HG02870 (cell line): ENCODE results near the gene ARHGAP12.

Experiments
- ATAC-seq: cut with Tn5 transposase; IDR thresholded peaks from one replicate; pipeline ENCODE4 v1.9.1; 2021; ENCODE audit warnings: mild to moderate bottlenecking, moderate library complexity; ENCODE audit not compliant: unreplicated experiment

ARHGAP12 gene

DNA sequence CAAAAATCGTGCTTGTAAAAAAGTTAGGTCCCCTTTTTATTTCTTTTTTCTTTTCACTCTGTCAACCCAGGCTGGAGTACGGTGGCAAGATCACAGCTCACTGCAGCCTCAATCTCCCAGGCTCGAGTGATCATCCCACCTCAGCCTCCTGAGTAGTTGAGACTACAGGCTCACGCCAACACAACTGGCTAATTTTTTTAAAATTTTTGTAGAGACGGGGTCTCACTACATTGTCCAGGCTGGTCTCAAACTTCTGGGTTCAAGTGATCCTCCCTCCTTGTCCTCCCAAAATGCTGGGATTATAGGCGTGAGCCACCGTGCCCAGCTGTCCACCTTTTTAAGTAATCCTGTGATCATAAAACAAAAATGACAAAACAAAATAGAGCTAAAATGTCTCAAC, 19.4 kb upstream of the ARHGAP12 start:
- no peak for ATAC-seq

DNA sequence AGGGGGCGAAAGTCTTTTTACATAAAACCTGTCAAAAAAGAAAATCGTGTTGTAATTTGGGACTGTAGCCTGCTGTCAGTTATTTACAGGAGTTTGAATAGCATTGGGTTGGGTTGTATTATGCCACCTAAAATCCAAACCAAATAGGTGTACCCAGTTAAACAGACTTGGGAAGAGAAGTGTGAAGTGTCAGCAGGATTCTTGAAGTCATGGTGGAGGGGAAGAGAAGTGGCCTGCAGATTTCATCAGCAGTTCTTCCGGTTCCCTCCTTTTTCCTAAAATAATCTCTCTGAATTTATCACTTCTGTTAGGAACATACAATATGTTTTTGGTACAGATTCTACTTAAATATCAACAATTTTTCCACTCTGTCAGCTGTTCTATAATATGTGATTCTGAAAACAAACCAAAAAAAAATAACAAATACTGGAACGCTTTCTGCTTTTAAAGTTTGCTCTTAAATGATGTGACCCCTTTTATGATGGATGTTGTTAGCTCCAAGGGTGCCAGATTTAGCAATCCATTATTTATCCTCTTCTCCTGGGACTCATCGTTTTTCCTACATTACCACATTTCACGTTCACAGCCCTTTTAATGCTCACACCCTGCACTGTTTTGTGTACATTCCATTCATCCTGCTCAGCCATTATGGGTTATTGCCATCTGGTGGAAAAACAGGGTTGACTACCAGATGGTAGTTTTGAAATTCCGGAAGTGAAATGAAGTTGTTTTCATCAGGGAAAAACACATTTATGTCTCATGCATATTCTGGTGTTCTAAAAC, 18.7 kb upstream of the ARHGAP12 start:
- no peak for ATAC-seq

GRCh38 chr10:31945392-31945791, 16.8 kb upstream of the ARHGAP12 start:
- no peak for ATAC-seq

- ATAC-seq = no peak
These were observed 15.4 kb upstream of the ARHGAP12 start for GRCh38 chr10:31944071-31944433.

- ATAC-seq = no peak
These were observed 14.3 kb upstream of the ARHGAP12 start for GRCh38 chr10:31942892-31943291.

GRCh38 chr10:31942435-31942834, 13.8 kb upstream of the ARHGAP12 start:
- ATAC-seq = no peak

- ATAC-seq = no peak
These were observed 12.4 kb upstream of the ARHGAP12 start for GRCh38 chr10:31940839-31941653.

GRCh38 chr10:31939797-31940708, 11.4 kb upstream of the ARHGAP12 start:
- no peak for ATAC-seq

- no peak for ATAC-seq
These were observed 8.7 kb upstream of the ARHGAP12 start for GRCh38 chr10:31937371-31937770.

DNA sequence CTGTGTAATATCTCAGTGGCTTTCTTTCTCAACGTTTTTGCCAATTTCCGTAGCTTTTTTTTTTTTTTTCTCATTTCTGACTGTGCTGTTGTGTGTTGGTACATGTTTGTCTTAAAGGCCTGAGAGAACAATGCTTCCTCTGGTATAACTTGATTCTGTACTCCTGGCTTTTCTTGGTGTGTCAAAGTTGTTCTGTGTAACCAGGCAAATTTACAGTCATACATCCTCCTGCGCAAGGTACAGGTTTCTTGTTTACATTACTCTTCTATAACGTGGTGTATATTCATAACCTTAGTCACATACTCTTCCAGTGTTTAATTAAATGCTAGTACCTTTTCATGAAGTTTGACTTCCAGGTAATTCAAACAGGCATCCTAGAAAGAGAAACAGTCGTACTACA, 8.3 kb upstream of the ARHGAP12 start:
- ATAC-seq = no peak

- ATAC-seq = no peak
These were observed 7.5 kb upstream of the ARHGAP12 start for GRCh38 chr10:31936086-31936485.

DNA sequence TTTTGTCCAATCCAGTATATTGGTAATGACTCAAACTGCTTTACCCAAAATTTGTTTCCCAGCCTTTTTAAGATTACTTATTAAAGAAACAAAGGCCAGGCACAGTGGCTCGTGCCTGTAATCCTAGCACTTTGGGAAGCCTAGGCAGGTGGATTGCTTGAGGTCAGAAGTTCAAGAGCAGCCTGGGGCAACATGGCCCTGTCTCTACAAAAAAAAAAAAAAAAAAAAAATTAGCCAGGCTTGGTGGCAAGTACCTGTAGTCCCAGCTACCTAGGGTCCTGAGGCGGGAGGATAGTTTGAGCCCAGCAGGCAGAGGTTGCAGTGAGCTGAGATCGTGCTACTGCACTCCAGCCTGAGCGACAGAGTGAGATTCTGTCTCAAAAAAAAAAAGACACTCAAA, 7.0 kb upstream of the ARHGAP12 start:
- no peak for ATAC-seq

- no peak for ATAC-seq
These were observed 4.2 kb upstream of the ARHGAP12 start for GRCh38 chr10:31932838-31933237.

DNA sequence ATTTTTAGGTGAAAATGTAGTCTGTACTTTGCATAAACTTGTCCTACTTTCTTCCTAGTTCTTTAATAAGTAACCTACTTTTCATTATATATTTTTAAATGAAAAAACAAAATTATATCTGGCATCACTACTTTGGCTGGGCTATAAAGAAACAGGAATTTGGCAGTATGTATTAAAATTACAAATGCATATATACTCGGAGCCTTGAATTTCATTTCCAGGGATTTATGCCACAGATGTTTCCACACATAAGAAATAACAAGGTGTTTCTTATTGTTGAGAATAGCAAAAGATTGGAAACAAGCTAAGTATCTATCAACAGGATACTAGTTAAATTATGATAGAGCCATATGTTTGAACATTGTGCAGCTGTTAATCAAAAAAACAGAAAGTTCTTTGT, 2.2 kb upstream of the ARHGAP12 start:
- no peak for ATAC-seq

GRCh38 chr10:31930023-31930751, 1.6 kb upstream of the ARHGAP12 start:
- ATAC-seq = peak; percentile 25

- ATAC-seq = no peak
These were observed 811 bp upstream of the ARHGAP12 start for GRCh38 chr10:31929261-31930022.

- peak; percentile 28 for ATAC-seq
These were observed 615 bp downstream of the ARHGAP12 start for GRCh38 chr10:31927884-31928548.

GRCh38 chr10:31927565-31927883, 1.1 kb downstream of the ARHGAP12 start:
- no peak for ATAC-seq

GRCh38 chr10:31926765-31927564, 1.7 kb downstream of the ARHGAP12 start:
- no peak for ATAC-seq
